ENCODE measurements around the gene MAGEA3.
"Not testable (repeated sequence)": the region's sequence is repeated elsewhere in the genome, so short reads cannot be mapped to it uniquely, and the experiment has no call there.

- TF ChIP-seq ZNF384, SUZ12 (IDR thresholded peaks at IDR 0.05): not testable (repeated sequence)
Measured at GRCh38 chrX:152706500-152706899, 7.9 kb downstream of the MAGEA3 start.

Data from HEK293T (cell line).